ENCODE results near the gene ZFYVE28.
"Not testable (repeated sequence)": the region's sequence is repeated elsewhere in the genome, so short reads cannot be mapped to it uniquely, and the experiment has no call there.

ZFYVE28 gene

DNA sequence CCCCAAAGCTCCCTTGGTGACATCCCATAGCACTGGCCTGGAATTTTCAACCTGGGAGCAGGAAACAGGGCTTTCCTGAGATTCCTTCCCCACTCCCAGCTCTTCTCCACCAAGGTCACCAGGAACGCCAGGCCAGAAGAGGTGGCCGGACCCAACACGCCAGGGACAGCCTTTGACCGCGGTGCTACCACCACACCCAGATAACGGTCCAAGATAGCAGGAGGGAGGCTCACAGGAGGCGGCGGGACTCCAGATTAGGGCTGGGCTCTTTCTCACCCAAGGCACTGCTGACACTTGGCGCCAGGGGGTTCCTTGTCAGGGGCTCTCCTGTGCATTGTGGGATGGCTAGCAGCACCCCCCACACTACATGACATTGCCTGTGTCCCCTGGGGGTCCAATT is 22.9 kb downstream of the ZFYVE28 start:
- FAIRE-seq (no peak), DNase-seq (ENCODE audit: extremely low spot score, insufficient read length, low read depth) (no peak)

DNA sequence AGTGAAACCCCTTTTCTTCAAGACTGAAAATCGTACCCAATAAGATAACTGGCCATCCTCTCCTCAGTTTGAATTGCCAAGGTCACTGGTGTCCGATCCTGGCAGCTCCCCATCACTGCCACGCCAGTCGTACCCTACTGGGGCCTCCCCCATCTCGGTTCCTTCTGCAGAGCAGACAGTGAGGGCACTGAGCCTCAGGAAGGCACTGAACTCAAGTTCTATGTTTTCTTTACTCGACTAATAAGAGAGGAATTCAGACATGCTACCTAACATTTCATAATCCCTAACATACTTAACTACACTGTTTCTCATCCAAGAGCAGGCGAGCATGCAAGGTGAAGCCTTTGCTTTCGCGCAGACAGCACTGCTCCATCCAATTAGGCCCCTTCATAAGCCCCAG is 23.4 kb downstream of the ZFYVE28 start:
- DNase-seq (ENCODE audit: extremely low spot score, insufficient read length, low read depth) (no peak), FAIRE-seq (no peak)

DNA sequence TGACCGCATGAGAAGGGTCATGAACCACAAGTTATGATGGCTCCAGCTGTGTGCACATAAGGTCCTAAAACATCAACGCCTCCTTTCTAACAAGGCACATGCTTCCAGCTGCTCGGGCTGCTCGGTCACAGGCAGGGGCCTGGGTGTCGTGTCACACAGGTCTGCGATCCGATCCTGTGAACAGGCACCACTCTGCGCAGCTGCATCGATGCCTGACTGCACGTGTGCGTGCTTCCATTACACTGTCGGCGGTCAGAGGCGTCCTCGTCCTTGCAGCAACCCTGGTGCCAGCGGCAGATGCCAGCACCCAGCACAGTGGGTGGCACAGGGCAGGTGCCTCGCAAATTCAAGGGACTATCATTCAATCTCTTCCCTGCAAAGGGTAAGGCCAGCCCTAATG is 23.9 kb downstream of the ZFYVE28 start:
- FAIRE-seq (no peak), DNase-seq (ENCODE audit: extremely low spot score, insufficient read length, low read depth) (no peak)

DNA sequence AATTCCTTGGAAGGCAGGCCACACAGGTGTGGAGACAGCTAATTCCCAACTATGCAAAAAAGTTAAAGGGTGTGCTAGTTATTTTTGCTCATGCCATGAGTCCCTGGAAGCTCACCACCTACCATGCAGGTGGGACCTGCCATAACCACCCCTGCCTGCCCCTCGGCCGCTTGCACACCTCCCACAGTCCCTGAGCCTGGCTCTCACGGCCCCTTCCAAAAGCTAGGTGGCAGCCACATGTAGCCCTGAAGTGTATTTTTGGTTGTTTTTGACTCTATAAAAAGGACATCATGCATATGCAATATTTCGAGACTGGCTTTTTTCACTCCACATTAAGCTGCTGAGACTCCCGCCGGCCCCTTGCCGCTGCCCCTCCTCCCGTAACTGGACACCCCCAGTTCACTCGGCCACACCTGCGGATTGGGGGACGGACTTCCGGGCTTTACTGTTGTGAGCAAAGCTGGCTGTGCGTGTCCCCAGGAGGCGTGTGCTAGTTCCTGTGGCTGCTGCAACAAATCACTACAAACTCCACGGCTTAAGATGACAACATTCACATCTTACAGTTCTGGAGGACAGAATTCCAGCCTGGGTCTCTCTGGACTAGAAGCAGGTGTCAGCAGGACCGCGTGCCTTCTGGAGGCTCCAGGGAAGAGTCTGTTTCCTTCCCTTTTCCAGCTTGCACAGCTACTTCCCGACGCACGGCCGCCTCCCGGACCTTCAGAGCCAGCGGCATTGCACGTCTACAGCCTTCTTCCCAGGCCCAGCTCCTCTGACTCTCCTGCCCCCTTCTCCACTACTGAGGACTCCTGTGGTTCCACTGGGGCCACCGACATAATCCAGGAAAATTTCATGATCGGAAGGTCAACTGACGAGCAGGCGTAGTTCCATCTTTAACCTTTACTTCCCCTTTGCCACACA is 24.8 kb downstream of the ZFYVE28 start:
- DNase-seq (ENCODE audit: extremely low spot score, insufficient read length, low read depth) = no peak
- no peak for FAIRE-seq

DNA sequence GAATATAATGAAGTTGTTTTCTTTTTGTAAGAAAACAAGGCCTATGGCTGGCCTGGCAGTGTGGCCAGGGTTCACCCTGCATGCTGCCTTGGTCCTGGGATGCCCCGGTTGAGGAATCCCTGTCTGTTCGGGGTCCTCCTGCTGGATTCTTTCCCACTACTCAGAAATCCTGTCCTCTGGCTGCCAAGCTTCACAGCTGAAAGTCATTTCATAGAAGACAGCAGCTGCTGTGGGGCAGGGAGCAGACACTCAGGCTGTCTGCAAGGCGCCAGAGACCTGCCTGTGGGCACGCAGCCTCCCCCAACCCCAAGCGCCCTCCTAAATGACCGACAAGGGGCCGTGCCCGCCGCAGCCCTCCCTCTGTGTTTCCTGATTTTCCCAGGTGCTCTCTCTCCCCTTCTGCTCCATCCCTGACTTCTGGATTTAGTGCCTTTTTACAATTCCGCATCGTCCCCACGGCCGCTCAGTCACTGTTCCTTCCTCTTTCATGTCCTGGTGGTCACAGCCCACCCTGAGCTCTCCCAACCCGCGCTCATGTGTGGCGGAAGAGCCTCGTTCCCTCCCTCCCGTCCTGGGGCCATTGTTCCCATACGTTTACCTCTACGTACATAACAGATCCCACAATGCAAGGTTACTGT is 27.5 kb downstream of the ZFYVE28 start:
- no peak for DNase-seq (ENCODE audit: extremely low spot score, insufficient read length, low read depth)

DNA sequence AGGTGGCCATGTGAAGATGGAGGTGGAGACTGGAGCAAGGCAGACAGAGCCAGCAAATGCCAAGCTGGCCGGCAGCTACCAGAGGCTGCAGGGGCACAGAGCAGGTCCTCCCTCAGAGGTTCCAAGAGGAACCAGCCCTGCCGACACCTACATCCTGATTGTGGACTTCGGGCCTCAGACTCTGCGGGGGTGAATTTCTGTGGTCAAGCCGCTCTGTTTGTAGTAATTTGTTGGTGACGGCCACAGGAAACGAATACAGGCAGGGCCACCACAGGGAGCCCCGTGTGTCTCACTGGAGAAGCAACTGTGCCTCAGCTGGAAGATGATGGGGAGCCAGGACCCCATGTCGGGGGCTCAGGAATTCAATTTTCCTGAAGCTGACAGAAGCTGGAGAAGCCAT is 28.3 kb downstream of the ZFYVE28 start:
- FAIRE-seq (no peak), DNase-seq (ENCODE audit: extremely low spot score, insufficient read length, low read depth) (no peak)

More for the DNA sequence above, 27.5 kb downstream of the ZFYVE28 start:
- no peak for FAIRE-seq

DNA sequence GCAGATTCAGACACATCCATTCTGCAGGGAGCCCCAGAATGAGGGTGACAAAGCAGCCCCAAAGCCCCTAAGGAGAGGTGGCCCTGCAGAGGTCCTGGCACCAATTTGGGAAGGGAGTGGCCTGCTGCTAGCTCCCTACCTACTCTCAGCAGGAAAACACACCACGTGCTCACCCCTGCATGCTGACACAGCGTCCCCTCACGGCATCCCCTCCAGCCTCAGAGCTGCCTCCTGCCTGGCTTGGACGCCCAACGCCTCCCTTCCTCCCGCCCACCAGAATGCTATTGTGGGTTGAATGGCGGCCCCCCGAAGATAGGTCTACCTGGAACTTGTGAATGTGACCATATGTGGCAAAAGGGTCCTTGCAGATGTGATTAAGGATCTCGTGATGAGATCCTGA is 28.8 kb downstream of the ZFYVE28 start:
- DNase-seq (ENCODE audit: extremely low spot score, insufficient read length, low read depth) (no peak), FAIRE-seq (no peak)

DNA sequence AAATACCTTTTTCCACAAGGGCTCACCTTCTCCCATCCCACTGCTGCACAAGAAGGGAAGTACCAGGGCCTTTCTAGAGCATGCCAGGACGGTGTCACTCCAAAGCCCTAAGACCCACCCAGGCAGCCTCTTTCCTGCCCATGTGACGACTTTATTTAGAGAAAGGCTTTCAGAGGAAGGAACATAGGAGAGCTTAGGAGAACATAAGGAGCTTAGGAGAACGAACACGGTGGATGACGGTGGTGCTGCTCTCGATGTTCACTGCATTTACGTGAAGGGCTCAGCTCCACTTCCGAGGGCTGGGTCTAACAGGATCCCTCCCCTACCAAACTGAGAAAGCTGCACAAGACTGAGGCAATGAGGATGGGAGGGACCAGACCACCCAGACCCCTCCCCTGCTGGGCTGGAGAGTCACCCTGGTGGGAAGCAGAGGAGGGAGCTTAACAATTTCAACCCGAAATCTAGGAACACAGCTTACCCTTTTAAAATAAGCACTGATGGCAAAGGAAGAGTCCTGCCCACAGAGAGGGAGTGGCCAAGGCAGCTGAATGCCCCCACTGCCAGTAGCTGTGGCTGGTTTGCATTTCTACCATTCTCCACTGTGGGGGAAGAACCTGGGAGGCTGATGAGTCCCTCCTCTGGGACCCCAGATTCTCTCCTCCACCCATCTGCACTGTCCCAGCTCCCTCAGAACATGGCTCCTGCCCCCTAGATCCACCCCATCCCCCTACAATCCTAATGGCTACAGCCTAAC is 29.8 kb downstream of the ZFYVE28 start:
- no peak for DNase-seq (ENCODE audit: extremely low spot score, insufficient read length, low read depth)
- FAIRE-seq = no peak

DNA sequence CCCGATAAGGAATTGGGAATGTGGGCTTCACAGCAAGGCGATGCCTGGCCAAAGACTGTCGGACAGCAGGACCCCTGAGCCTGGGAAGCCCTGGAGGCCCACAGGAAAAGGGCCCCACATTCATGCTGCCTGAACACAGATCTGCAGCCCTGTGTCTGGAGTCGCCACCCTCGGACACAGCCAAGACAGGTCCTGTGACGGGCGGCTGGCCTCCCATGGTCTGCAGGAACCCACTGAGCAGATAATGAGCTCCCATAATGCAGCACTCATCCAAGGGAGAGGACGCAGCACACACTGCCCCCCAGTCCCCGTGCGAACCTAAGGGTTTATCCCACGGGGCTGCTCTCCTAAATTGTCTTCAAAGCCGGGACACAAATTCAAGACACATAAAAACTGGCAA is 30.6 kb downstream of the ZFYVE28 start:
- DNase-seq (ENCODE audit: extremely low spot score, insufficient read length, low read depth) (no peak), FAIRE-seq (no peak)

DNA sequence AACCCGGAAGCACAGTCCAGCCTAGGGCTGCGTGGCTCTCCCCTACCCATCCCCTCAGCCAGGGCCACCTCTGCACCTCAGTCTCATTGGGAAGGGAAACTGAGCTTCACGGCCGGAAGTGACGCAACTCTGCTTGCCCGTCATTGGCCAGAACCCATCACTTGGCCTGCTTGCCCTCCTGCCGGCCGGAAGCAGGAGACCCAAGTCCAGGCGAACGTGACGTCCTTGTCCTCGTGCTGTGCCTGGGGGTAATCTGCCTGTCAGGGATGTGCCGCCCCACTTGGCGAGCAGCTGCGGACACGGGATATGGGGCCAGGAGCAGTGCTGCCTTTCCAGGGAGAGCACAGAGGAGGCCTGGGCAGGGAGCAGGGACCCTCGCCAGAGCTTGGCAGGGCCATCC is 31.2 kb downstream of the ZFYVE28 start:
- FAIRE-seq (no peak), DNase-seq (ENCODE audit: extremely low spot score, insufficient read length, low read depth) (no peak)

DNA sequence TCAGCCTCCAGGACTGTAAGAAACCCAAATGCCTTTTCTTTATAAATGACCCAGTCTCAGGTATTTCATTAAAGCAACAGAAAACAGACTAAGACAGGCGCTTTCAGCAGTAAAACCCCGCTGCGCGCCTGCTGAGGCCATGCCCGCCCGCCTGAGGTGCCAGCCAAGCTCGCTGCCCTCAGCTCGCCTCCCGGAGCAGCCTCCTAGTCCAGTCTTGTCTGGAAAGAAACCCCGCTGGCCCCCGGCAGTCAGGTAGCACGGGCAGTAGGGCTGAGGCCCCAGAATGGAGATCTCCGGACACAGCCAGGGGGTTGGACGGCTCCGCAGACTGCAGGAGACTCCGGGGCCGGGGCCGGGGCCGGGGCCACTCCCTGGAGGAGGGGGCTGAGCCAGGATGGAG is 31.7 kb downstream of the ZFYVE28 start:
- DNase-seq (ENCODE audit: extremely low spot score, insufficient read length, low read depth) (no peak), FAIRE-seq (no peak)

DNA sequence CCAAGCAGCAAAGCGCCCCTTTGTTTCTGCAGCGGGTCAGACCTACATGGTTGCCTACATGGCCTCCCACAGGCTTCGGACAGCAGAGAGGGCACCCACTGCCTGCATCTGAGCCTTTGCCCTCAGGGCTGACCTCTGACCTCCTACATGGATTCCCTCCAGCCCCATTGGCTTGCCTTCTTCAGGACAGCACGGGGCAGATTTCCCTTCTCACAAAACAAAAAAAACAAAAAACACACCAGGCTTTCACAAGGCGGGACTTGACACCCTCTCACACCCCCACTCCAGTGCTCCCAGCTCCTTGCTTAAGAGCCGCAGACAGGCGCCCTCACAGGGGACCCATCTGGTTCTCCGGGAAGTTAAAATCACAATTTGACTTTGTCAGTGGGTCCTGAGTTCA is 32.9 kb downstream of the ZFYVE28 start:
- DNase-seq (ENCODE audit: extremely low spot score, insufficient read length, low read depth) = no peak
- FAIRE-seq = no peak

DNA sequence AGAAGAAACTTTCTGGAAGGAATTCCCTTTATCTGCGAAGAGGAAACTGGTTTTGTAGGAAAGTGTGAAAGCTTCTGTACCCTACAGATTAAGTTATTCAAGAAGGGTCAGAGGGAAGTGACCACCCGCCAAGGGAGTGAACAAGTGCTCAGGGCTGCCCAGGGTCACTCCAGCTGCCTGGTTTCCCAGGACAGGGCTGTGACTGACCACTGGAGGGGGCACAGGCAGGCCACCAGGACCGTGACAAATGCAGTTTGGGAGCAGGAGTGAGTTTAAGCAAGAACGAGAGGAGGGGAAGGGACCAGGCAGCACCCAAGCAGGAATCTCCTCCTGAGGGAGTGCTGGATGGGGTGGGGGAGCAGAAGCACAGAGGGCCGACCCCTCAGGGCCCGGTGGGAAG is 34.2 kb downstream of the ZFYVE28 start:
- no peak for DNase-seq (ENCODE audit: extremely low spot score, insufficient read length, low read depth)

DNA sequence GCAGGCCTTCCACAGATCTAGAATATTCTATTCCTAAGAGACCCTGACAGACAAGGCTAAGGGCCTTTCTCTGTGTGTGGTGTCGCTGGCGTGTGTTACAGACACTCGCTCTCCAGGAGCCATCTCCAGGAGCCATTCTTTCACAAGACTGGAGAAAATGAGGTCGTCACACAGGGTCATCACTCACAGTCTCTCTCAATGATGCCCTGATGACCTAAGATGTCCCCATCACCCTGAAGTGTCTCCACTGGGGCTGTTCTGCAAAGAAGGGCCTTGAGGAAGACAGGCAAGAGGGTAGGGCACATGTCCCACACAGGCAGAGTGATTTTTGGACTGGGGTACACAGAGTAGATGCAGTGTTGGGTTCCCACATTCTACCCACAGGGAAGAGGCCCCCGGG is 34.7 kb downstream of the ZFYVE28 start:
- DNase-seq (ENCODE audit: extremely low spot score, insufficient read length, low read depth) (no peak), FAIRE-seq (no peak)

More for the DNA sequence above, 34.2 kb downstream of the ZFYVE28 start:
- FAIRE-seq = no peak

DNA sequence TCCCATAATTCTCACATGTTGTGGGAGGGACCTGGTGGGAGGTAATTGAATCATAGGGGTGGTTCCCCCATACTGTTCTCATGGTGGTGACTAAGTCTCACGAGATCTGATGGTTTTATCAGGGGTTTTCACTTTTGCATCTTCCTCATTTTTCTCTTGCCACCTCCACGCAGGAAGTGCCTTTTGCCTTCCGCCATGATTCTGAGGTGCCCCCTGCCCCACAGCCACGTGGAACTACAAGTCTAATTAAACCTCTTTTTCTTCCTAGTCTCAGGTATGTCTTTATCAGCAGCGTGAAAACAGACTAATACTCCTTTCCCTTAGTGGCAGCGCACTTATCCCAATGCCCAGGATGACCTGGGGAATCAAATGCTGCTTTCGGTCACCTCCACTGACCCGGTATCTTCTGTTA is 35.2 kb downstream of the ZFYVE28 start:
- not testable (repeated sequence) for DNase-seq (ENCODE audit: extremely low spot score, insufficient read length, low read depth); FAIRE-seq

DNA sequence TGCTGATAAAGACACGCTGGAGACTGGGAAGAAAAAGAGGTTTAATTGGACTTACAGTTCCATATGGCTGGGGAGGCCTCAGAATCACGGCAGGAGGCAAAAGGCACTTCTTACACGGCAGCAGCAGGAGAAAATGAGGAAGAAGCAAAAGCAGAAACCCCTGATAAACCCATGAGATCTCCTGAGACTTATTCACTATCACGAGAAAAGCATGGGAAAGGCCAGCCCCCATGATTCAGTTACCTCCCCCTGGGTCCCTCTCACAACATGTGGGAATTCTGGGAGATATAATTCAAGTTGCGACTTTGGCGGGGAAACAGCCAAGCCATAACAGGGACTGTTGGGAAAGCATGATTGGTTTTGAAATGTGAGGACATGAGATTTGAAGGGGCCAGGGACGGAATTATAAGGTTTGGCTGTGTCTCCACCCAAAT is 35.7 kb downstream of the ZFYVE28 start:
- DNase-seq (ENCODE audit: extremely low spot score, insufficient read length, low read depth); FAIRE-seq: not testable (repeated sequence)

DNA sequence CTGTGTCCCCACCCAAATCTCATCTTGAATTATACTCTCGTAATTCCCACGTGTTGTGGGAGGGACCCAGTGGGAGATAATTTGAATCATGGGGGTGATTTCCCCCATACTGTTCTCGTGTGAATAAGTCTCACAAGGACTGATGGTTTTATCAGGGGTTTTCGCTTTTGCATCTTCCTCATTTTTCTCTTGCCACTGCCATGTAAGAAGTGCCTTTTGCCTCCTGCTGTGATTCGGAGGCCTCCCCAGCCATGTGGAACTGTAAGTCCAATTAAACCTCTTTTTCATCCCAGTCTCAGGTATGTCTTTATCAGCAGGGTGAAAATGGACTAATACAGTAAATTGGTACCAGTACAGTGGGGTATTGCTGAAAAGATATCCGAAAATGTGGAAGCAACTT is 37.9 kb downstream of the ZFYVE28 start:
- not testable (repeated sequence) for DNase-seq (ENCODE audit: extremely low spot score, insufficient read length, low read depth)

DNA sequence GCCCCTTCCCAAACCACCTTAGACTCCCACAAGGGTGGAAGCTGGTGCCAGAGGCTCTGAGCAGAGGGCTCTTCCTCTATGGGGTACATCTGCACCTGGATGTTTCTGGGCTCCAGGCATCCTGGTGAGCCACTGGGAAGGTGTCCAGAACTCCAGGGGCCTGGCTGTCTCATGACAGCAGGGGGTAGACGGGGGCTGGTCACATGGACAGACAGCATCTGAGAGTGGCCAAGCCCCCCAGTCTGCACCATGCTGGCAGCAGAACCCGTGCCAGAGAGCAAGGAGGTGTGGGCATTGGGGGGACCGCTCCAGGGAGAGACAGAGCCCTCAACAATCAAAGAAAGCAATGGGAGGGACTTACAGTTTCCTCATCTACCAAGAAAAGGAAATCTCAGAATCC is 39.5 kb downstream of the ZFYVE28 start:
- FAIRE-seq (no peak), DNase-seq (ENCODE audit: extremely low spot score, insufficient read length, low read depth) (no peak)

More for the DNA sequence above, 37.9 kb downstream of the ZFYVE28 start:
- FAIRE-seq = not testable (repeated sequence)

DNA sequence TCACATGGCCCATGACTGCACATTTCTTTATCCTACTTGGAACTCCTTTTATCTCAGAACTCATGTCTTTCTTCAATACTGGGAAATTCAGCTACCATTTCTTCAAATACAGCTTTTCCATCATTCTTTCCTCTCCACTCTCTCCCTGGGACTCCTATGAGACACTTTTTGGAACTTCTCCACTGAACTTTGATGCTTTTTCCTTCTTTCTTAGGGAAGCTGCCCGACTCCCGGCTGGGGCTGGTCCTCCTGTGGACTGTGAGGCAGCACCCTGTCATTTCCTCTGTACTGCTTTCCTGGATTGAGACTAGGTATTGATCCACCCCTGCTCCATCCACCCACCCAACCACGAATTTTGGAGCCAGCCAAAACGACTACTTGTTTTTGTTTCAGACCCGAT is 40.0 kb downstream of the ZFYVE28 start:
- FAIRE-seq = no peak

DNA sequence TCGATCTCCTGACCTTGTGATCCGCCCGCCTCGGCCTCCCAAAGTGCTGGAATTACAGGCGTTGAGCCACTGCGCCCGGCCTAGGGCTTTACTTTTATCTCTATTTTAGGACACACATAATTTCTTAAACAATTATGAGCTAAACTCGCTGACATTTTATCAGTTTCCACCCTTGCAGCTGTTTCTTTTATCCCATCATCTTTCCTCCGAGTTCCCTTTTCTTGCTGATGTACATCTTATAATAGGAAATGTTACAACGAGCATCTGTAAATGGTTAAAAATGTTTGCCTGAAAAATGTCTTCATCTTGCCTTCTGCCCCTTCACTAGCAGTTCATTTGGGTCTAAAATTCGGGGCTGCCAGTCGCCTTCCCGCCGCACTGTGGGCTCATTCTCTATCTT is 41.2 kb downstream of the ZFYVE28 start:
- no peak for FAIRE-seq
- DNase-seq (ENCODE audit: extremely low spot score, insufficient read length, low read depth) = no peak

More for the DNA sequence above, 40.0 kb downstream of the ZFYVE28 start:
- no peak for DNase-seq (ENCODE audit: extremely low spot score, insufficient read length, low read depth)

DNA sequence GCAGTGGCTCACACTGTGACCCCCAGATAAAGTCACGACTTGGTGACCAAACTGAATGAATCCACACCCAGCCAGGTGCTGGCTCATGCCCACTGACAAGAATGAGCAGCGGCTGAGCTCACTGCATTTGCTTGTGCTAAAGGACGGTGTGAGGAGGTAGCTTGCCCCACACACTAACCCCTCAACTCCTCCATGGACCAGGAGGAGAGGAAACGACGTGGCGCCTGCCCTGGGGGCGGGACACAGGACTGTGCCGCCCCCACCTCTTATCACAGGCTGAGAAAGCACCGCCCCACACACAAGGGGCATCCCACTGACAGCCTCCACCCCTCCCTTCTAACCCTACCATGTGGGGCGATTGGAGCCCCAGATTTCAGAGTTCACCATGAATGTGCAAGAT is 43.0 kb downstream of the ZFYVE28 start:
- FAIRE-seq (no peak), DNase-seq (ENCODE audit: extremely low spot score, insufficient read length, low read depth) (no peak)
